ENCODE results near the gene AK5. TPM values are rescaled to one million over a fixed set of nuclear protein-coding genes. Genes with fewer than 3 reads are reported as not detected.

The AK5 gene
- polyA plus RNA-seq, 3 donors, result 2.6 to 5.2 (median 2.7) TPM

DNA sequence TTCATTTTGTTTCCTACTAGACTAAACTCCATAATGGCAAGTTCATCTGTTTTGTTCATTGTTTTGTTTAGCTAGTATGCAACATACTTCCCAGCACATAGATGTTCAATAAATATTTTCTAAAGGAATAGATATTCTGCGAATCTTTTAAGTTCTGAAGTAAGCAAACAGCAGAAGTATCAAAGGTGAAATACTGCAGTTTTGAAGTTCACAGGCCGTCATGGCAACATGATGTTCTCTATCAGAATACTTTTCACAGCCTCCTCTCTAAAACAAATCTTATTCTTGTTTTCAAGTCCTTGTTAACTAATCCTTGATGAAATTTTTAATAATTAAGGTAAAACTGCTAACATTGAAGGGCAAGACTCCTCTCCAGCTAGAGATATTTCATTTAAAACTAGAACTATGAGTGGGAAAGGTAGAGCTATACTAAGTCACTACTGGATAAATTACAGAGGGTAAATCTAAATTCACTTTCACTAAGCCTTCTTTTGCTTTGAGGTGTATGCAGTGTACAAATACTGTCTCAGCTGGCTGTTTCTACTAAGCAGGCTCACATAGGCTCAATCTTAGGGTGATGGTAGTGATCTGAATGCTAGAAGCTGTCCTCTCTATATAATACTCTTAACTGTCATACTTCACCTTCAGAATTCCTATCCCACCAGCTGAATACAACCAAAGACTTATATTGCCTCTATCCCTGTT is 303.9 kb downstream of the AK5 start:
- no peak for DNase-seq

DNA sequence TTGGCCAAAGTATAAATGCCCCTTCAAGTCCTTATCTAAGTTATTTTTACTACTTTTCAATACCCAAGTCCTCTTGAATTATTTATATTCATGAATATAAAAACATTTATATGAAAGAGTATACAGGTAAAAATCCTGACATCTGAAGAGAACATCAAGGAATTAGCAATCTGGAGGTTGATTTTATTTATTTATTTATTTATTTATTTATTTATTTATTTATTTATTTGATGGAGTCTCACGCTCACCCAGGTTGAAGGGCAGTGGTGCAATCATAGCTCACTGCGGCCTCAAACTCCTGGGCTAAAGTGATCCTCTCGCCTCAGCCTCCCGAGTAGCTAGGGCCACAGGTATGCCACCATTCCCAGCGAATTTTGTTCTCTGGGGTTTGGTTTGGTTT is 307.4 kb downstream of the AK5 start:
- no peak for DNase-seq

DNA sequence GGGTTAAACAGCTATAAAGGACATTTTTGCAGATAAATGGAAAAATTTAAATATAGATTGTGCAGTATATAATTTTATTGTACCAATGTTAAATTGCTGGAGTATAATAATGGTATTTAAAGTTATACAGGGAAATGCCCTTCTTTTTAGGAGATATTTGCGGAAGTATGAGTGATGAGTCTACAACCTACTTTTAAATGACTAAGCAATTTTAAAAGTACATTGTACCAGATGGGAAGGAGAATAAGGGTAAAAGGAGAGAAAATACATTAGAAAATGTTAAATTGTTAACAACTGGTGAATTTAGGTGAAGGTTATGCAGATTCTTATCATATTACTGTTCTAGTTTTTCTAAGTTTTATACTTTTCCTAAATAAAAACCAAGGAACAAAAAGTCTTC is 308.8 kb downstream of the AK5 start:
- DNase-seq, result no peak

DNA sequence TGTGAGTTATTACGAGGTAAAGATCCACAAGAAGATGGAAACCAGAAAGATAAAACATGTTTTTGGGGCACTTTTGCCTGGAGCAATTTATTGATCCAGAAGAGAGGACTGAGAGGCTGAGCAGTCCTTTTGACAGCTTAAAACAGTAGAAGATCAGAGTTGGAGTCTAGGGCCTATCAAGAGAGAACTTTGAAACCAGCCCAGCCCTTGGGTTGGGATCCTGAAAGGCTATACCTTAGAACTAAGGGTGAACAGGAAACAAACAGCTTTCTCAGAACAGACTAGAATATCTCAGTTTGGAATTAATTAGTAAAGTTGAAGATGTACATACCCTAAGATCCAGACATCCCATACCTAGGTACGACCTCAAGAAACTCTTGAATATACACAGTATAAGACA is 311.1 kb downstream of the AK5 start:
- no peak for DNase-seq

DNA sequence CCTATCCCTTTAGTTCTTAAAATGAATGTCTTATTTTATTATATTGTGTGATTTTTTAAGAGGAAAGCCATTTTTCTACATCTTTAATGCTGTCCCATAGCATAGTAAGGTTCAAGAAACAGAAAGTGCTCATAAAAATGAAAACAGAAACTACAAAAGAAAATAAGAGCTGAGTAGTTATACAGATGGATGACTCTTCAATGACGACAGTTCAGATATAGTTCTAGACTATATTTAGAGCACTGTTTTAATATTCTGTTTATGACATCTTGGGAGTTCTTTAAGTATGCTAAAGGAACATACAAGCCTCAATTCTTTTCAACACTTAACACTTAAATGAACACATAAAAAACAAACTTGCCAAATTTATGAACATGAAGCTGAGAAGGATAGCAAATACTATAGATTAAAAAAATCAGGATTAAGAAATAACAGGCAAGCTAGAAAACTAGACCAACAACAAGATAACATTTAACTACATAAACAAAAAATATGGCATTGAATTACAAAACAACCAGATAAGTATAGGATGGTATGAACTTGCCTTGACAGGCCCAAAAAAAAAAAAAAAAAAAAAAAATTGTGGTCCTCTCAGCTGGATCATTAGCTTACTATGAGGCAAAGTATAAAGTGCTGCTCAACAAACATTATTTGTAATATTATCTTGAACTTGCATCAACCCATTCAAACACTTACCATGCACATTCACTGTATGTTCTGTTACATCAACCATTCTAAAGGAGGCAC is 312.7 kb downstream of the AK5 start:
- DNase-seq, result no peak

DNA sequence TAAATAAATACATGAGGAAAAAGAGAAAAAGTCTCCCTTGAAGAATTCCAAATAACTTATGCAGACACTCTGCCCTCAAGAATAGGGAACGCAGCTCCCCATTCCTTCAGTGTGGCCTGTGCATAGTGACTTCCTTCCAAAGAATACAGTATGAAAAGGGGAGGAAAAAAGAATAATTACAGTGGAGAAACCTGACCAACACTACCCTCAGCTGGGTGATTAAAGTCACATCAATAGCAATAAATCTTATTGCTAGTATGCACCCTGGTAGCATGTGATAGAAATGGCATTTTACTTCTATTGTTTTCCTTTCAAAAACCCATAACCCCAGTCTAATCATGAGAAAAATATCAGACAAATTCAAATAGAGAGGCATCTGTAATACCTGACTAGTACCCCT is 315.5 kb downstream of the AK5 start:
- no peak for DNase-seq

DNA sequence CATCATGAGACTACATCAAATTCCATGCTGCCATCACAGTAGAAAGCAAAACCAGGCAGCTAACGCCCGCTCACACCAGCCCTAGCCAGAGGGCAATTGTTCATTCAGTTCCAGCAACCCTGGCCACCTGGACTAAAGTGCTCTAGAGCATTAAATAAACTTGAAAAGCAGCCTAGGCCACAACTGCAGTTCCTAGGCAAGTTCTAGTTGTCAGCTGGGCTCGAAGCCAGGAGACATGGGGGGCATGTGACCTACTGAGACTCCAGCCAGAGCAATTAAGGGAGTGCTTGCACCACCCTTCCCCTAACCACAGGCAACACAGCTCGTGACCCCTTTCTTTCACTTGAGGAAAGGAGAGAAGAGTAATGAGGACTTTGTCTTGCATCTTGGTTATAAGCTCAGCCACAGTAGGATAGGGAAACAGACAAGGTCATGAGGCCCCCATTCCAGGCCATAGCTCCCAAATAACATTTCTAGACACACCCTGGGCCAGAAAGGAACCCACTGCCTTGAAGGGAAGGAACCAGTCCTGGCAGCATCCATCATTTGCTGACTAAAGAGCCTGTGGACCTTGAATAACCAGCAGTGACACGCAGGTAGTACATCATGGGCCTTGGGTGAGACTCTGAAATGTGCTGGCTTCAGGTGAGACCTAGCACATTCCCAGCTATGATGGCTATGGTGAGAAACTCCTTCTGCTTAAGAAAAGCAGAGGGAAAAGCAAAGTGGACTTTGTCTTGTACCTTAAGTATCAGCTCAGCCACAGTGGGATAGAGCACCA is 323.6 kb downstream of the AK5 start:
- DNase-seq, result no peak

DNA sequence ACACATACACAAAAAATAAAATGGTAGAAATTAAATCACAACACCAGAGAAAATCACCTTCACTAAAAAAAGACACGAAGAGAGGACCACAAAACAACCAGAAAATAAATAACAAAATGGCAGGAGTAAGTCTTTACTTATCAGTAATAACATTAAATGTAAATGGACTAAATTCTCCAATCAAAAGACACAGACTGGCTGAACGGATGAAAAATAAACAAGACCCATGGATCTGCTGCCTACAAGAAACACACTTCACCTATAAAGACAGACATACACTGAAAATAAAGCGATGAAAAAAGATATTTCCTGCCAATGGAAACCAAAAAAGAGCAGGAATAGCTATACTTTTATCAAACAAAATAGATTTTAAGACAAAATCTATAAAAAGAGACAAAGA is 327.1 kb downstream of the AK5 start:
- DNase-seq, result no peak

Other genes with a start within 250 kb of the AK5 start
- gene PIGK, start 62.6 kb upstream of the AK5 start, polyA plus RNA-seq (ENCODE audit: insufficient read length in 3 of 3), result 10 to 100 TPM; 39.2 to 44.9 (median 41.4) TPM

Measured in renal pelvis (tissue), 4 donors.